ENCODE measurements around the gene KRT36. TPM values are rescaled to one million over a fixed set of nuclear protein-coding genes. Genes with fewer than 3 reads are reported as not detected.

The KRT36 gene
- total RNA-seq, 2 donors from 2014 or later, result not detected

DNA sequence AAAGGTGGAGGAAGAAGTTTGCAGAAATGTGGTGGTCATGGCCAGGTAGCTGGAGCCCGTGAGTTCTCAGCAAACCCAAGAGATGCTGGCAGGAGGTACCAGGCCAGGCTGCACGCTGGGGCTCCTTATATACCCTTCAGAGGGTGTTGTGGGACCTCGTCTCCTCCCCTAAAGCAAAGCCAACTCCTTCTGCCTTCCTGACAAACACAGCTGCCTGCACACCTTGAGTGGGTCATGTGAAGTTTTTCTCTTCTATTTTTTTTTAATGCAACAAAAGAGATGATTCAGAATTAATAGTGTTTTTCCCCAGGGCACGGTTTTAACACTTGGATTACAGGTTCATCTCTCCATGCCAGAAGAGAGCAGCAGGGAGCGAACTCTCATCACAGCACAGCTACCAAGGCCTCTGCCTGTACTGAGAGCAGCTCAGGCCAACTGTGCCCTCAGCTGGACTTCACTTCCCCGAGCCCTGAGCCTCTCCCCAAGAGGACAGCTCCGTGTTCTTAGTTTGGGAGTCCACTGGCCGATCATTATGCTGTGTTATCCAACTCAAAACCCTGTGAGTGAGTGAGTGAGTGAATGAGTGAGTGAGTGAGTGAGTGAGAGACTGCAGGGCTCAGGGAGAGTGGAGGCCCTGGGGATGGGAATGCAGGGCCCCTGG, 29.2 kb upstream of the KRT36 start, which contains the start of gene KRT15:
TSS of gene KRT15 (minus strand) at position 102 of the 661 bp plus-strand sequence. CDS start at position 39, 63 bp downstream.
- Histone ChIP-seq H3K36me3 (no peaks in the 10 kb centered on the region), H3K27ac (no peak within 1 kb of the TSS), H3K27me3 (replicated peaks; ENCODE audit: insufficient read depth) (no peaks in the 10 kb centered on the region), H3K4me1 (ENCODE audit: control insufficient read depth in 1 of 2, low read depth in 2 of 2) (no peaks in the 10 kb centered on the region), H3K9me3 (no peaks in the 10 kb centered on the region), H3K4me3 (no peak within 1 kb of the TSS)
- TF ChIP-seq, protein P1, sequence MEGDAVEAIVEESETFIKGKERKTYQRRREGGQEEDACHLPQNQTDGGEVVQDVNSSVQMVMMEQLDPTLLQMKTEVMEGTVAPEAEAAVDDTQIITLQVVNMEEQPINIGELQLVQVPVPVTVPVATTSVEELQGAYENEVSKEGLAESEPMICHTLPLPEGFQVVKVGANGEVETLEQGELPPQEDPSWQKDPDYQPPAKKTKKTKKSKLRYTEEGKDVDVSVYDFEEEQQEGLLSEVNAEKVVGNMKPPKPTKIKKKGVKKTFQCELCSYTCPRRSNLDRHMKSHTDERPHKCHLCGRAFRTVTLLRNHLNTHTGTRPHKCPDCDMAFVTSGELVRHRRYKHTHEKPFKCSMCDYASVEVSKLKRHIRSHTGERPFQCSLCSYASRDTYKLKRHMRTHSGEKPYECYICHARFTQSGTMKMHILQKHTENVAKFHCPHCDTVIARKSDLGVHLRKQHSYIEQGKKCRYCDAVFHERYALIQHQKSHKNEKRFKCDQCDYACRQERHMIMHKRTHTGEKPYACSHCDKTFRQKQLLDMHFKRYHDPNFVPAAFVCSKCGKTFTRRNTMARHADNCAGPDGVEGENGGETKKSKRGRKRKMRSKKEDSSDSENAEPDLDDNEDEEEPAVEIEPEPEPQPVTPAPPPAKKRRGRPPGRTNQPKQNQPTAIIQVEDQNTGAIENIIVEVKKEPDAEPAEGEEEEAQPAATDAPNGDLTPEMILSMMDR (IDR thresholded peaks at IDR 0.05), result no peak
- ATAC-seq (ENCODE audit: insufficient number of reproducible peaks, low FRiP score, low read depth) (no peak), DNase-seq (ENCODE audit: low spot score) (no peak)

DNA sequence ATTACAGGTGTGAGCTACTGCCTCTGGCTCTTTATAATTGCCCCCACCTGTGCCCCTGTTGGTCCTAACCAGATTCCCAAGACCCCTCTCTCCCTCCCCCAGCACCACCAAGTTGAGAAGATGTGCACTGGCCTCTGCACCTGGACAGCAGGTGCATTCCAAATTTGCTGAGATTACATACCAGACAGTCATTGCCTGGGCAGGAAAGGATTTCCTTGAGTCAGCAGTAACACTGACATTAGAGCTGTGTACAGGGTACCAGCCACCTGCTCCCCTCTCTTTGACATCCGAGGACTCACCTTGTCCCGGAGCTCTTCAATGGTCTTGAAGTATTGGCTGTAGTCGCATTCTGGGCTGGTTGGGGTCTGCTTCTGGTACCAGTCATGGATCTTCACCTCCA, 28.3 kb upstream of the KRT36 start:
- Histone ChIP-seq H3K4me1 (ENCODE audit: control insufficient read depth in 1 of 2, low read depth in 2 of 2) (no peaks in the 10 kb centered on the region), H3K36me3 (no peaks in the 10 kb centered on the region), H3K4me3 (no peak overlapping the region), H3K9me3 (no peaks in the 10 kb centered on the region), H3K27ac (no peak overlapping the region), H3K27me3 (replicated peaks; ENCODE audit: insufficient read depth) (no peaks in the 10 kb centered on the region)
- ATAC-seq (ENCODE audit: insufficient number of reproducible peaks, low FRiP score, low read depth) (no peak), DNase-seq (ENCODE audit: low spot score) (no peak)
- TF ChIP-seq, protein P1 (IDR thresholded peaks at IDR 0.05), result no peak

DNA sequence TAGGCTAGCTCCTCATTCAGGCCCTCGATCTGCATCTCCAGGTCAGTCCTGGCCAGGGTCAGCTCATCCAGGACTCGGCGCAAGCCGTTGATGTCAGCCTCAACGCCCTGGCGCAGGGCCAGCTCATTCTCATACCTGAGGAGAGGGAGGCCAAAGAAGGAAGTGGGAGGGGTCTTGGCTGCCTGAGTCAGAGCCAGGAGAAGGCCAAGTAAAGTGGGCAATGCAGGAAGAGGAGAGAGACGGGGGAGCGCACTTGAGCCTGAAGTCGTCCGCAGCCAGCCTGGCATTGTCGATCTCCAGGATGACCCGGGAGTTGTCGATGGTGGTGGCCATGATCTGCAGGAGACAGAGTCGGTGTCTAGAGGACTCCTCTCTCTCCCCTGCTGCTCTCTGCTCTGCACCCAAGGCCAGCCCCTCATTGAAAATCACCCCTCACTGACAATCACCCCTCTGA, 27.1 kb upstream of the KRT36 start:
- Histone ChIP-seq H3K27me3 (replicated peaks; ENCODE audit: insufficient read depth) (no peaks in the 10 kb centered on the region), H3K4me1 (ENCODE audit: control insufficient read depth in 1 of 2, low read depth in 2 of 2) (no peaks in the 10 kb centered on the region), H3K27ac (no peak overlapping the region), H3K36me3 (no peaks in the 10 kb centered on the region), H3K9me3 (no peaks in the 10 kb centered on the region), H3K4me3 (no peak overlapping the region)
- TF ChIP-seq, protein P1 (IDR thresholded peaks at IDR 0.05), result no peak
- DNase-seq (ENCODE audit: low spot score) (no peak), ATAC-seq (ENCODE audit: insufficient number of reproducible peaks, low FRiP score, low read depth) (no peak)

DNA sequence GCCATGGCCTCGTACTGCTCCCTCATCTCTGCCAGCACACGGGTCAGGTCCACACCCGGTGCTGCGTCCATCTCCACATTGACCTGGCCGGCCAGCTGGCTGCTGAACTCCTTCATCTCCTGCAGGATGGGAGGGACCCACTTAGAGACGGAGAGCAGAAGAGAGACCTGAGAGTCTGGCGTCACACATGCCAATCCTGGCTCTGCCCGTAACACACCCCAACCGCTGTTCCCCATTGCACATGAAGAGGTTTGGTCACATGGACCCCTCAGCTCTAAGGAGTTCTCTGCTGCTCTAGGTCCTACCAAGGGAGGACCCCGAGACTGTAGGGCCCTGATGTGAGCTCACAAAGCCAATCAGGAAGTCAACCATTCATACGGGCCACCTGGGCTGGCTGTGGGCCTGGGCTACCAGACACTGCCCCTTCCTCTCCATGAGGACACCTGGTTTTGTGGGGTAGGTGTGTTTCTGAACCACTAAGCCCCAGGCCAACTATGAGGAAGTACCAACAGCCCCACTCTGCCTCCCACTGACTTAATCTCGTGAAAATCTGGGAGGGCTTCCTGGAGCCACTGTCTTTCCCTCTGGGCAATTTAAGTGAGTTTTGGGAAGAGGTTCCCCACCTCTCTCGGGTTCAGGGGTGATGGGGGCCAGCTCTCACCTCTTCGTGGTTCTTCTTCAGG, 26.6 kb upstream of the KRT36 start:
- Histone ChIP-seq H3K4me1 (ENCODE audit: control insufficient read depth in 1 of 2, low read depth in 2 of 2) (no peaks in the 10 kb centered on the region), H3K27me3 (replicated peaks; ENCODE audit: insufficient read depth) (no peaks in the 10 kb centered on the region), H3K9me3 (no peaks in the 10 kb centered on the region), H3K4me3 (no peak overlapping the region), H3K36me3 (no peaks in the 10 kb centered on the region), H3K27ac (no peak overlapping the region)
- ATAC-seq (ENCODE audit: insufficient number of reproducible peaks, low FRiP score, low read depth) (no peak), DNase-seq (ENCODE audit: low spot score) (no peak)
- TF ChIP-seq, protein P1 (IDR thresholded peaks at IDR 0.05), result no peak

DNA sequence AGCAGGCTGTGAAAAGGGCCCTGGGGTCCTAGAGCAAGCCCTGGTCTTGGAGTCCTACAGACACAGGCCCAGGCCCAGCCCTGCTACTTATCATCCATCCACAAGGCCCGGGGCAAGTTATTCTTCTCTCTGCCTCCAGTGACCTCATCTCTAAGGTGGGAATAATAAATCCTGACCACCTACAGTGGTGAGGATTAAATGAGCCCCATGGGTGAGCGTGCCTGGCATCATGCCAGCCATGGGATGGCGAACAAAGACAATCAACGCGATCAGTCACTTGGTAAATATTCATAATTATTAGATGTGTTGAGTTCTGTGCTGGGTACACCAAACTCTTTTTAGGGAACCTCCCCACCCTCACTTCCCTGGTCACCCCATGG, 23.4 kb upstream of the KRT36 start:
- H3K9me3 ChIP-seq, result no peaks in the 10 kb centered on the region
- H3K27ac ChIP-seq, result no peak overlapping the region
- no peaks in the 10 kb centered on the region for H3K27me3 ChIP-seq (replicated peaks; ENCODE audit: insufficient read depth)
- no peaks in the 10 kb centered on the region for H3K36me3 ChIP-seq
- DNase-seq (ENCODE audit: low spot score) (no peak), ATAC-seq (ENCODE audit: insufficient number of reproducible peaks, low FRiP score, low read depth) (no peak)
- H3K4me1 ChIP-seq (ENCODE audit: control insufficient read depth in 1 of 2, low read depth in 2 of 2), result no peaks in the 10 kb centered on the region
- no peak overlapping the region for H3K4me3 ChIP-seq
- TF ChIP-seq, protein P1 (IDR thresholded peaks at IDR 0.05), result no peak

Measured in thoracic aorta (tissue), 2 donors.